Measurements from ENCODE around the gene ARRDC4.
"Not testable (repeated sequence)": the region's sequence is repeated elsewhere in the genome, so short reads cannot be mapped to it uniquely, and the experiment has no call there.

GRCh38 chr15:97985979-97986378, 25.5 kb downstream of the ARRDC4 start:
- TF ChIP-seq POLR2AphosphoS5 (IDR thresholded peaks at IDR 0.05; ENCODE audit: low read depth, low read length); POLR2A (IDR thresholded peaks at IDR 0.05; ENCODE audit: low read depth, low read length); TAF1 (IDR thresholded peaks at IDR 0.05; ENCODE audit: borderline replicate concordance, low read depth, low read length): not testable (repeated sequence)
